HepG2 (cell line): Measurements from ENCODE around the gene KIF24. TPM values are rescaled to one million over a fixed set of nuclear protein-coding genes. Genes with fewer than 3 reads are reported as not detected.

Experiments
- ATAC-seq: fragments of 200-7000 bp; cut with Tn5 transposase; 3 replicates; pipeline ENCODE4 v1.9.1; 2020; ENCODE audit warnings: mild to moderate bottlenecking, moderate library complexity
- BruUV-seq: library from RNA; stranded (reverse); fragments of 400-500 nt; replicated peaks from 2 replicates; lab custom pipeline; 2021; lab: Mats Ljungman, UMichigan
- CTCF ChIA-PET: fragments of 300-600 bp; formaldehyde crosslinking; extraction: SDS; loops from one replicate; lab custom pipeline; 2021; ENCODE audit warnings: low total read pairs, inconsistent platforms, low intra/inter-chr PET ratio; lab: Yijun Ruan, JAX
- POLR2A ChIA-PET: fragments of 350-600 bp; sonication (Branson Sonifier 250); formaldehyde crosslinking; loops from one replicate; lab custom pipeline; 2020; ENCODE audit warnings: antibody characterized with exemption, inconsistent platforms; lab: Yijun Ruan, JAX
- DNase-seq: peaks from one replicate; pipeline ENCODE4 v3.0.0-alpha.2; 2015; ENCODE audit warnings: low spot score
- FAIRE-seq: peaks from 3 replicates; lab custom pipeline; 2011; peaks lifted over from hg19 to GRCh38; lab: Jason Lieb, UNC
- H2AFZ ChIP-seq: one replicate; pipeline ENCODE4 v1.6.1; 2011; ENCODE audit warnings: low read length, inconsistent platforms
- H3K27ac ChIP-seq: fragments of 300-600 bp; 3 replicates; pipeline ENCODE4 v1.8.0; 2011; ENCODE audit warnings: mixed run types, mild to moderate bottlenecking, mixed read lengths, low read length, inconsistent platforms; ENCODE audit not compliant: insufficient read depth; ENCODE audit errors: extremely low read length
- H3K27me3 ChIP-seq, 2 experiments: fragments of 200-600 bp in 1 of 2; 2 replicates in 1 of 2; 3 replicates in 1 of 2; pipeline versions ENCODE4 v1.6.0 to v1.8.0; 2011; ENCODE audit warnings: low read length in 2 of 2, mild to moderate bottlenecking in 2 of 2, moderate library complexity in 2 of 2, inconsistent platforms in 1 of 2; ENCODE audit not compliant: insufficient read depth in 2 of 2, control insufficient read depth in 1 of 2
- H3K36me3 ChIP-seq, 2 experiments: fragments of 200-600 bp in 1 of 2; replicated peaks in 1 of 2; 2 replicates in 1 of 2; 3 replicates in 1 of 2; pipeline versions ENCODE4 v1.5.1 to v1.8.0; 2011; ENCODE audit warnings: low read length in 2 of 2, inconsistent platforms in 1 of 2; ENCODE audit not compliant: insufficient read depth in 2 of 2, control insufficient read depth in 1 of 2
- H3K4me1 ChIP-seq: 2 replicates; pipeline ENCODE4 v1.5.1; 2012; ENCODE audit warnings: low read length, inconsistent platforms; ENCODE audit not compliant: insufficient read depth
- H3K4me2 ChIP-seq: 2 replicates; pipeline ENCODE4 v1.6.0; 2011; ENCODE audit warnings: low read depth, low read length, inconsistent platforms
- H3K4me3 ChIP-seq, 3 experiments: fragments of 200-600 bp in 1 of 3; sonication (generic), shearing (Covaris generic) in 1 of 3; replicated peaks in 1 of 3; 2 replicates each; pipeline ENCODE4 v1.5.1; 2011 to 2016; ENCODE audit warnings: low read length in 3 of 3, inconsistent platforms in 2 of 3, low read depth in 2 of 3, mild to moderate bottlenecking in 2 of 3, control low read depth in 1 of 3, mixed read lengths in 1 of 3; ENCODE audit not compliant: insufficient read depth in 1 of 3
- H3K79me2 ChIP-seq: one replicate; pipeline ENCODE4 v1.6.1; 2011; ENCODE audit warnings: low read length, inconsistent platforms; ENCODE audit not compliant: insufficient read depth
- H3K9ac ChIP-seq: 2 replicates; pipeline ENCODE4 v1.6.0; 2011; ENCODE audit warnings: mild to moderate bottlenecking, low read depth, low read length, inconsistent platforms; ENCODE audit not compliant: insufficient read depth
- H3K9me3 ChIP-seq: 2 replicates; pipeline ENCODE4 v1.5.1; 2012; ENCODE audit warnings: mild to moderate bottlenecking, low read length
- H4K20me1 ChIP-seq: 2 replicates; pipeline ENCODE4 v1.6.0; 2011; ENCODE audit warnings: inconsistent platforms, mild to moderate bottlenecking, low read length, moderate library complexity; ENCODE audit not compliant: insufficient read depth
- CBX1 ChIP-seq: IDR thresholded peaks from one replicate; pipeline ENCODE4 v1.6.1; 2016; ENCODE audit warnings: antibody characterized with exemption, low read depth
- CCDC6 ChIP-seq: sonication (generic); formaldehyde crosslinking; IDR thresholded peaks from 2 replicates; pipeline ENCODE4 v1.8.1; 2022; ENCODE audit warnings: mild to moderate bottlenecking, missing genetic modification reagents, moderate library complexity
- DPF2 ChIP-seq: sonication (generic); formaldehyde crosslinking; IDR thresholded peaks from 2 replicates; pipeline ENCODE4 v1.4.0; 2020; ENCODE audit warnings: mild to moderate bottlenecking, low read depth, missing genetic modification reagents, borderline replicate concordance
- HDAC2 ChIP-seq: sonication (generic); formaldehyde crosslinking; IDR thresholded peaks from 2 replicates; pipeline ENCODE4 v1.4.0; 2020; ENCODE audit warnings: missing genetic modification reagents
- HES4 ChIP-seq: sonication (generic); formaldehyde crosslinking; IDR thresholded peaks from 2 replicates; pipeline ENCODE4 v1.9.0; 2021; ENCODE audit warnings: mild to moderate bottlenecking, missing genetic modification reagents, borderline replicate concordance
- HNRNPL ChIP-seq: fragments of 200-400 bp; formaldehyde crosslinking; IDR thresholded peaks from 2 replicates; pipeline ENCODE4 v1.6.1; 2017; ENCODE audit warnings: mild to moderate bottlenecking, low read depth, low read length
- KMT2B ChIP-seq: IDR thresholded peaks from 2 replicates; pipeline ENCODE4 v1.6.1; 2016; ENCODE audit warnings: missing genetic modification reagents, missing compliant biosample characterization
- NFYB ChIP-seq: sonication (generic); formaldehyde crosslinking; IDR thresholded peaks from 2 replicates; pipeline ENCODE4 v1.4.0; 2020; ENCODE audit warnings: missing genetic modification reagents
- RELA ChIP-seq: sonication (generic); formaldehyde crosslinking; IDR thresholded peaks from 2 replicates; pipeline ENCODE4 v1.4.0; 2020; ENCODE audit warnings: missing genetic modification reagents
- RNF2 ChIP-seq: fragments of 450-650 bp; conservative IDR thresholded peaks from 2 replicates; pipeline ENCODE4 v1.6.1; 2016; ENCODE audit warnings: low read depth
- THAP7 ChIP-seq: sonication (generic); formaldehyde crosslinking; IDR thresholded peaks from 2 replicates; pipeline ENCODE4 v1.8.1; 2023; ENCODE audit warnings: mild to moderate bottlenecking, missing genetic modification reagents
- ZNF205 ChIP-seq: IDR thresholded peaks from 2 replicates; pipeline ENCODE4 v1.6.1; 2018; ENCODE audit warnings: missing biosample characterization, missing genetic modification reagents
- ZNF350 ChIP-seq: sonication (generic); formaldehyde crosslinking; IDR thresholded peaks from 2 replicates; pipeline ENCODE4 v1.4.0; 2020; ENCODE audit warnings: mild to moderate bottlenecking, low read depth, missing genetic modification reagents, borderline replicate concordance
- ZNF367 ChIP-seq: sonication (generic); formaldehyde crosslinking; IDR thresholded peaks from 2 replicates; pipeline ENCODE4 v1.4.0; 2020; ENCODE audit warnings: missing genetic modification reagents, borderline replicate concordance
- ZNF644 ChIP-seq: IDR thresholded peaks from 2 replicates; pipeline ENCODE4 v1.6.1; 2016; ENCODE audit warnings: low read depth
- ZNF691 ChIP-seq: sonication (generic); formaldehyde crosslinking; IDR thresholded peaks from 2 replicates; pipeline ENCODE4 v1.4.0; 2020; ENCODE audit warnings: missing genetic modification reagents, low read depth, mild to moderate bottlenecking, borderline replicate concordance
- ZNF710 ChIP-seq: sonication (generic); formaldehyde crosslinking; IDR thresholded peaks from 2 replicates; pipeline ENCODE4 v1.5.0; 2020; ENCODE audit warnings: mild to moderate bottlenecking, missing genetic modification reagents, borderline replicate concordance
- ZNF878 ChIP-seq: sonication (generic); formaldehyde crosslinking; IDR thresholded peaks from 2 replicates; pipeline ENCODE4 v1.8.1; 2023; ENCODE audit warnings: mild to moderate bottlenecking, missing genetic modification reagents, moderate library complexity
- WGBS: methylation state at CpG from one replicate; pipeline ENCODE4 v1.1.6; 2017; ENCODE audit warnings: low lambda C conversion rate; 5-methylcytosine and 5-hydroxymethylcytosine counted together
- in situ Hi-C: cut with HindIII; loops from 2 replicates; pipeline ENCODE4 v1.10.0; 2017; ENCODE audit warnings: low pct_unique_long_range_greater_than_20kb; ENCODE audit not compliant: extremely low pct_ligation_motif_present
- intact Hi-C: fragments of 100-400 bp; cut with micrococcal nuclease; formaldehyde crosslinking; loops from one replicate; pipeline ENCODE4 v1.10.0; 2022; ENCODE audit not compliant: unreplicated experiment
- polyA plus RNA-seq, 8 experiments: library from polyadenylated mRNA; depleted of rRNA in 3 of 8; stranded (reverse) in 7 of 8; unstranded in 1 of 8; fragments of >200 nt; fragmentation: Illumina TruSeq in 4 of 8; extraction: Trizol in 4 of 8; gene quantifications; 2 replicates each; pipeline versions ENCODE4 v1.2.1 to v1.2.3, GENCODE V29; 2011 to 2016; ENCODE audit warnings: low read depth in 4 of 8, missing spikeins in 1 of 8, mixed read lengths in 1 of 8; ENCODE audit not compliant: insufficient read depth in 1 of 8
- total RNA-seq, 5 experiments: library from RNA; depleted of rRNA; stranded (reverse); fragments of >200 nt; fragmentation: Illumina TruSeq; extraction: Trizol; gene quantifications; 2 replicates each; pipeline ENCODE4 v1.2.3, GENCODE V29; 2016; ENCODE audit warnings: low read depth in 1 of 5

KIF24 gene
- total and polyA plus RNA-seq, 2 of the 13 experiments (the other 11 are each of a cell fraction or from before 2014, with no cell fraction given), result 1.1 to 3.0 TPM

GRCh38 chr9:34311499-34312185, 17.4 kb downstream of the KIF24 start:
- Histone ChIP-seq H3K27ac (no peak overlapping the region), H4K20me1 (no peaks in the 10 kb centered on the region), H3K27me3 (no peaks in the 10 kb centered on the region), H2AFZ (no peak overlapping the region), H3K4me3 (no peak overlapping the region), H3K9me3 (no peaks in the 10 kb centered on the region), H3K4me1 (peaks cover 8% of the 10 kb centered on the region), H3K4me2 (no peak overlapping the region), H3K9ac (no peak overlapping the region), H3K36me3 (no peaks in the 10 kb centered on the region), H3K79me2 (no peaks in the 10 kb centered on the region)
- BruUV-seq, result no TSS peak
- in situ Hi-C loops, result no loop called here
- ChIA-PET CTCF (no interaction called here), POLR2A (no interaction called here)
- FAIRE-seq (no peak), DNase-seq (no peak), ATAC-seq (no peak)
- intact Hi-C loops, result no loop called here
- TF ChIP-seq ZNF367 (CRISPR knock-in tag), result no peak
- TF ChIP-seq ZNF350 (CRISPR knock-in tag), result no peak
- no peak for TF ChIP-seq NFYB
- TF ChIP-seq CCDC6 (CRISPR knock-in tag), result no peak
- no peak for TF ChIP-seq CBX1
- TF ChIP-seq HDAC2 (CRISPR knock-in tag), result no peak
- TF ChIP-seq DPF2, result no peak
- TF ChIP-seq RELA (CRISPR knock-in tag), result no peak
- no peak for TF ChIP-seq ZNF644 (CRISPR knock-in tag)
- no peak for TF ChIP-seq HNRNPL
- TF ChIP-seq RNF2, result no peak
- no peak for TF ChIP-seq ZNF691 (CRISPR knock-in tag)
- no peak for TF ChIP-seq HES4 (CRISPR knock-in tag)
- TF ChIP-seq THAP7 (CRISPR knock-in tag), result no peak
- no peak for TF ChIP-seq KMT2B
- no peak for TF ChIP-seq ZNF710
- TF ChIP-seq ZNF878 (CRISPR knock-in tag), result no peak
- TF ChIP-seq ZNF205 (CRISPR knock-in tag), result no peak
- WGBS, result 95% methylated on average over 6 of the region's 6 CpGs
